Measurements from ENCODE around the gene GZMB. TPM values are rescaled to one million over a fixed set of nuclear protein-coding genes. Genes with fewer than 3 reads are reported as not detected.
"Not testable (repeated sequence)": the region's sequence is repeated elsewhere in the genome, so short reads cannot be mapped to it uniquely, and the experiment has no call there.

GZMB gene
- total RNA-seq, 1 experiment from 2014 or later = not detected

DNA sequence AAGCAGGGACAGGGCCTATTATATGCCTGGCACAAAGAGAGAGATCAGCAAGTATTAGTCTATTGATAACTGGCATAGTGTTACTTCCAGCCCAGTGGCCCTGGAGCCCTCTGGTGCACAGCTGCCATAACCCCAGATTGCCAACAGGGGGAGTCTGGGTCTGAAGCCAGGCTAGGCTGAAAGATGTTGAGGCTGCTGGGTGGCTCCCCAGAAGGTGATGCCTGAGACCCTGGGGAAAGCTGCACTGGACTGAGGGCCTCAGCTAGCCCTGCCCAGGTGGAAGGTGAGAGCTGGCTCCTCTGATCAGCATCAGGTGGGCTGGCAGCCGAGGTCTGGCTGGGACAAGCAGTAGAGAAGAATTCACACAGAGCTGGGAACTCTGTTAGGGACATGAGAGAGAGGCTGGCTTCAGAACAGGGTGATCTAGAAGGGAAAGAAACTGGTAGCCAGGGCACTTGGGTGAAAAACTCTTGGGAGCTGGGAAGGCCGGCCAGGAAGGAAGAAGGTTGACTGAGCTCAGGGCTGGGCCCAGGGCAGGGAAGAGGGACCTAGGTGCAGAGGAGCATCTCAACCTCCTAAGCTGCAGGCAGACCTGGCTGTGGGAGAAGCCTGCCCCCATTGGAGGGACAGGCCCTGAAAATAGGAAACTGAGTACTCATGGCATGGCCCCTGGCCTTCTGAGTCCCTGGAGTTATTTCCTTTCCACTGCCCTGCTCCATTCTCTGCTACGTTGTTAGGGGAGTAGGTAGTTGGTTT lies 28.4 kb downstream of the GZMB start:
- no peaks in the 10 kb centered on the region for H3K27me3 ChIP-seq (ENCODE audit: low read length)
- no peak overlapping the region for H3K4me2 ChIP-seq (ENCODE audit: low read depth, low read length, poor library complexity, severe bottlenecking)
- H4K20me1 ChIP-seq (ENCODE audit: insufficient read depth, low read depth, low read length) = no peaks in the 10 kb centered on the region
- H3K4me1 ChIP-seq (ENCODE audit: low read length) = no peaks in the 10 kb centered on the region
- H3K36me3 ChIP-seq (ENCODE audit: insufficient read depth, low read length) = no peaks in the 10 kb centered on the region
- no peak overlapping the region for H3K9ac ChIP-seq (ENCODE audit: low read length)
- H3K4me3 ChIP-seq (ENCODE audit: low read length) = no peak overlapping the region
- H3K79me2 ChIP-seq (ENCODE audit: low read length) = no peaks in the 10 kb centered on the region
- peak; percentile 88 for DNase-seq
- H3K9me2 ChIP-seq (replicated peaks; ENCODE audit: insufficient read depth, low read length) = no peaks in the 10 kb centered on the region
- H2AFZ ChIP-seq (ENCODE audit: low read length) = no peak overlapping the region
- no peaks in the 10 kb centered on the region for H3K9me3 ChIP-seq (ENCODE audit: low read length)
- no peak overlapping the region for H3K27ac ChIP-seq (ENCODE audit: low read length)

DNA sequence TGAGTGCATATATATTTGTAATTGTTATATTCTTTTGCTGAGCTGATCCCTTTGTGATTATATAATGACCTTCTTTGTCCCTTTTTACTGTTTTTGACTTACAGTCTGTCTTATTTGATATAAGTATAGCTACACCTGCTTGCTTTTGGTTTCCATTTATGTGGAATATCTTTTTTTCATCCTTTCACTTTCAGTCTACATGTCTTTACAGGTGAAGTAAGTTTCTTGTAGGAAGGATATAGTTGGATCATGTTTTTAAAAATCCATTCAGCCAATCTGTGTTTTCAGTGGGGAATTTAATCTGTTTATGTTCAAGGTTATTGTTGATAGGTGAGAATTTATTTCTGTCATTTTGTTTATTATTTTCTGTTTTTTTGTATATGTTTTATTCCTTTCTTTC lies 36.6 kb downstream of the GZMB start:
- Histone ChIP-seq H3K27me3 (ENCODE audit: low read length) (no peaks in the 10 kb centered on the region), H3K9me3 (ENCODE audit: low read length) (no peaks in the 10 kb centered on the region), H2AFZ (ENCODE audit: low read length) (no peak overlapping the region), H3K4me1 (ENCODE audit: low read length) (no peaks in the 10 kb centered on the region), H3K4me3 (ENCODE audit: low read length) (no peak overlapping the region), H3K4me2 (ENCODE audit: low read depth, low read length, poor library complexity, severe bottlenecking) (no peak overlapping the region), H3K36me3 (ENCODE audit: insufficient read depth, low read length) (no peaks in the 10 kb centered on the region), H3K79me2 (ENCODE audit: low read length) (no peaks in the 10 kb centered on the region), H3K9me2 (replicated peaks; ENCODE audit: insufficient read depth, low read length) (no peaks in the 10 kb centered on the region), H3K9ac (ENCODE audit: low read length) (no peak overlapping the region), H3K27ac (ENCODE audit: low read length) (no peak overlapping the region), H4K20me1 (ENCODE audit: insufficient read depth, low read depth, low read length) (no peaks in the 10 kb centered on the region)
- no peak for DNase-seq

DNA sequence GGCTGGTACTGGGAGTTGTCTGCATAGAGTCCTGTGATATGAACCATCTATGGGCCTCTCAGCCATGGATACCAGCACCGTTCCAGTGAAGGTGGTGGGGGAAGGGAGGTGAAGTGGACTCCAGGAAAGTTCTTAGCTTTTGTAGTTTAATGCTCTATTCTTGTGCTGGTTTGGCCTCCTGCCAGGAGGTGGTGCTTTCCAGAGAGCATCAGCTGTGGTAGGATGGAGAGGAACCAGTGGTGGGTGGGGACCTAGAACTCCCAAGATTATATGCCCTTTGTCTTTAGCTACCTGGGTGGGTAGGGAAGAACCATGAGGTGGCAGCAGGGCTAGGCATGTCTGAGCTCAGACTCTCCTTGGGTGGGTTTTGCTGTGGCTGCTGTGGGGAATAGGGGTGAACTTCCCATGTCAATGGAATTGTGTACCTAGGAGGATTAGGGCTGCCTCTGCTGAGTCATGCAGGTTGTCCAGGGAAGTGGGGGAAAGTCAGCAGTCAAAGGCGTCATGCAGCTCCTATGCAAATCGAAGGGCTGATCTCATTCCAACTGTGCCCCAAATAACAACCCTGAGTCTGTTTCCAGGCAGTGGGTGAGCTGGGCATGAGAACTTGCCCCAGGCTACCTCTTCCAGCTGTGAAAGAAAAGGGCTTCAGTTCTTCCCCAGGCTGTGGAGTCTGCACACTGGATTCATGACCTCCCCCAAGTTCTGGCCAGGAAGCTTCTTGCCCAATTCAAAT lies 38.7 kb downstream of the GZMB start:
- H3K27me3 ChIP-seq (ENCODE audit: low read length) = no peaks in the 10 kb centered on the region
- H3K4me1 ChIP-seq (ENCODE audit: low read length) = no peaks in the 10 kb centered on the region
- H3K9me2 ChIP-seq (replicated peaks; ENCODE audit: insufficient read depth, low read length) = no peaks in the 10 kb centered on the region
- H3K9me3 ChIP-seq (ENCODE audit: low read length) = no peaks in the 10 kb centered on the region
- H3K4me2 ChIP-seq (ENCODE audit: low read depth, low read length, poor library complexity, severe bottlenecking) = no peak overlapping the region
- H3K4me3 ChIP-seq (ENCODE audit: low read length) = no peak overlapping the region
- H3K9ac ChIP-seq (ENCODE audit: low read length) = no peak overlapping the region
- no peak overlapping the region for H2AFZ ChIP-seq (ENCODE audit: low read length)
- no peaks in the 10 kb centered on the region for H4K20me1 ChIP-seq (ENCODE audit: insufficient read depth, low read depth, low read length)
- no peaks in the 10 kb centered on the region for H3K79me2 ChIP-seq (ENCODE audit: low read length)
- DNase-seq = no peak
- no peaks in the 10 kb centered on the region for H3K36me3 ChIP-seq (ENCODE audit: insufficient read depth, low read length)
- H3K27ac ChIP-seq (ENCODE audit: low read length) = no peak overlapping the region

DNA sequence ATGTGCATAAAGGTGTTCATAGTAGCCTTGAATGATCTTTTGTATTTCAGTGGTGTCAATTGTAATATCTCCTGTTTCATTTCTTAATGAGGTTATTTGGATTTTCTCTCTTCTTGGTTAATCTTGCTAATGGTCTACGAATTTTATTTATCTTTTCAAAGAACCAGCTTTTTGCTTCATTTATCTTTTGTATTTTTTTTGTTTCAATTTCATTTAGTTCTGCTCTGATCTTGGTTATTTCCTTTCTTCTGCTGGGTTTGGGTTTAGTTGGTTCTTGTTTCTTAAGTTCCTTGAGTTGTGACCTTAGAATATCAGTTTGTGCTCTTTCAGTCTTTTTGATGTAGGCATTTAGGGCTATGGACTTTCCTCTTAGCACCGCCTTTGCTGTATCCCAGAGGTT lies 43.0 kb downstream of the GZMB start:
- H3K79me2 ChIP-seq (ENCODE audit: low read length); H2AFZ ChIP-seq (ENCODE audit: low read length); H3K4me1 ChIP-seq (ENCODE audit: low read length); DNase-seq; H3K27me3 ChIP-seq (ENCODE audit: low read length); H4K20me1 ChIP-seq (ENCODE audit: insufficient read depth, low read depth, low read length); H3K36me3 ChIP-seq (ENCODE audit: insufficient read depth, low read length); H3K9me3 ChIP-seq (ENCODE audit: low read length); H3K9me2 ChIP-seq (replicated peaks; ENCODE audit: insufficient read depth, low read length); H3K4me2 ChIP-seq (ENCODE audit: low read depth, low read length, poor library complexity, severe bottlenecking); H3K9ac ChIP-seq (ENCODE audit: low read length); H3K27ac ChIP-seq (ENCODE audit: low read length); H3K4me3 ChIP-seq (ENCODE audit: low read length): not testable (repeated sequence)

DNA sequence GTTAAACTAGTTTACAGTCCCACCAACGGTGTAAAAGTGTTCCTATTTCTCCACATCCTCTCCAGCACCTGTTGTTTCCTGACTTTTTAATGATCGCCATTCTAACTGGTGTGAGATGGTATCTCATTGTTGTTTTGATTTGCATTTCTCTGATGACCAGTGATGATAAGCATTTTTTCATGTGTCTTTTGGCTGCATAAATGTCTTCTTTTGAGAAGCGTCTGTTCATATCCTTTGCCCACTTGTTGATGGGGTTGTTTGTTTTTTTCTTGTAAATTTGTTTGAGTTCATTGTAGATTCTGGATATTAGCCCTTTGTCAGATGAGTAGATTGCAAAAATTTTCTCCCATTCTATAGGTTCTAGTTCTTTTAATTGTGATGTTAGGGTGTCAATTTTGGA lies 49.6 kb downstream of the GZMB start:
- H3K9me2 ChIP-seq (replicated peaks; ENCODE audit: insufficient read depth, low read length); H3K4me3 ChIP-seq (ENCODE audit: low read length); H4K20me1 ChIP-seq (ENCODE audit: insufficient read depth, low read depth, low read length); H3K4me1 ChIP-seq (ENCODE audit: low read length); H3K36me3 ChIP-seq (ENCODE audit: insufficient read depth, low read length); H2AFZ ChIP-seq (ENCODE audit: low read length); H3K27ac ChIP-seq (ENCODE audit: low read length); H3K9me3 ChIP-seq (ENCODE audit: low read length); H3K4me2 ChIP-seq (ENCODE audit: low read depth, low read length, poor library complexity, severe bottlenecking); H3K9ac ChIP-seq (ENCODE audit: low read length); H3K79me2 ChIP-seq (ENCODE audit: low read length); H3K27me3 ChIP-seq (ENCODE audit: low read length); DNase-seq: not testable (repeated sequence)

Other genes with a start within 250 kb of the GZMB start
- gene NYNRIN, start 235.2 kb downstream of the GZMB start, total RNA-seq (2014; rRNA removed; shearing (Covaris generic); ENCODE audit: low replicate concordance) = not detected in 2 replicates
- gene CBLN3, start 204.5 kb downstream of the GZMB start, total RNA-seq (2014; rRNA removed; shearing (Covaris generic); ENCODE audit: low replicate concordance) = 1.1 and 3.6 TPM in 2 replicates
- gene KHNYN, start 204.2 kb downstream of the GZMB start, total RNA-seq (2014; rRNA removed; shearing (Covaris generic); ENCODE audit: low replicate concordance) = 50.8 and 109 TPM in 2 replicates
- 53.3 and 77.2 TPM in 2 replicates for gene SDR39U1, start 191.4 kb downstream of the GZMB start, total RNA-seq (2014; rRNA removed; shearing (Covaris generic); ENCODE audit: low replicate concordance)
- not detected in 2 replicates for gene CMA1, start 125.9 kb downstream of the GZMB start, total RNA-seq (2014; rRNA removed; shearing (Covaris generic); ENCODE audit: low replicate concordance)
- not detected in 2 replicates for gene CTSG, start 57.9 kb downstream of the GZMB start, total RNA-seq (2014; rRNA removed; shearing (Covaris generic); ENCODE audit: low replicate concordance)
- gene GZMH, start 24.5 kb downstream of the GZMB start, total RNA-seq (2014; rRNA removed; shearing (Covaris generic); ENCODE audit: low replicate concordance) = not detected in 2 replicates

Measured in Karpas-422 (cell line).